ENCODE results near the gene ZNF300.
"Not testable (repeated sequence)": the region's sequence is repeated elsewhere in the genome, so short reads cannot be mapped to it uniquely, and the experiment has no call there.

GRCh38 chr5:150856700-150857099 is 48.1 kb downstream of the ZNF300 start:
- TF ChIP-seq CTCF (IDR thresholded peaks at IDR 0.05; ENCODE audit: low read depth, low read length); MAX (IDR thresholded peaks at IDR 0.05; ENCODE audit: low read depth, low read length); POLR2A (IDR thresholded peaks at IDR 0.05; ENCODE audit: extremely low read depth, insufficient read length): not testable (repeated sequence)
